HAP-1 (cell line): ENCODE measurements around the gene OR2F2.

Source experiments
- DNase-seq, 2 experiments: peaks; one replicate each; pipeline ENCODE4 v3.0.0-alpha.2; 2016 to 2020; ENCODE audit warnings: low spot score in 2 of 2
- H3K27me3 ChIP-seq: fragments of 250-450 bp; sonication (Bioruptor Pico); 2 replicates; pipeline ENCODE4 v1.5.1; 2020; ENCODE audit warnings: low read depth, mild to moderate bottlenecking, moderate library complexity
- H3K36me3 ChIP-seq: fragments of 250-450 bp; sonication (Bioruptor Pico); replicated peaks from 2 replicates; pipeline ENCODE4 v1.5.1; 2020; ENCODE audit warnings: mild to moderate bottlenecking
- H3K4me1 ChIP-seq: fragments of 250-450 bp; sonication (Bioruptor Pico); 2 replicates; pipeline ENCODE4 v1.5.1; 2020; ENCODE audit warnings: mild to moderate bottlenecking
- H3K4me3 ChIP-seq: fragments of 250-450 bp; sonication (Bioruptor Pico); 2 replicates; pipeline ENCODE4 v1.5.1; 2020; ENCODE audit warnings: mild to moderate bottlenecking, moderate library complexity
- H3K9me3 ChIP-seq: fragments of 250-450 bp; sonication (Bioruptor Pico); 2 replicates; pipeline ENCODE4 v1.5.1; 2020; ENCODE audit warnings: mild to moderate bottlenecking, moderate library complexity
- in situ Hi-C: fragments of 300-500 bp; cut with MboI; formaldehyde crosslinking; loops from 3 replicates; pipeline ENCODE4 v1.14.3; 2020; ENCODE audit warnings: low sequenced_read_pairs, inconsistent platforms, mixed read lengths

The OR2F2 gene

DNA sequence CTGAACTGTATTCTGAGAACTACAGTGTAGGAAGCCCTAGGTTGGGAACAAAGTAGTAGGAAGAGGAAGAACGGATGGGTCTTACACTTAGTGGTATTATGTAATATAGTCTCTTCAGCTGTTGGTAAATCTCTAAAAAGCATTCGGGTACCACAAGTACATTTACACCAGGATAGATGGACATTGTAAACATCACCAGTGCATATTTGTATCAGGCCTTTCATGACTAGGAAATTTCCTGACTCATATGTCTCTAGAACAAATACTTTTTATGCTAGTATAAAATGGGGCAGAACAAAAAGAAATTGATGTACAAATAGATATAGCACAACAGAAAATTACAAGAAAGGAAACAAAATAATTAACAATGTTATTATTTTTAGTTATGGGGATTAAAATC is 43.6 kb downstream of the OR2F2 start:
- H3K36me3 ChIP-seq: no peaks in the 10 kb centered on the region
- no peaks in the 10 kb centered on the region for H3K27me3 ChIP-seq
- DNase-seq: no peak
- no peaks in the 10 kb centered on the region for H3K4me1 ChIP-seq
- no peak overlapping the region for H3K4me3 ChIP-seq
- in situ Hi-C loops: no loop called here
- no peaks in the 10 kb centered on the region for H3K9me3 ChIP-seq

DNA sequence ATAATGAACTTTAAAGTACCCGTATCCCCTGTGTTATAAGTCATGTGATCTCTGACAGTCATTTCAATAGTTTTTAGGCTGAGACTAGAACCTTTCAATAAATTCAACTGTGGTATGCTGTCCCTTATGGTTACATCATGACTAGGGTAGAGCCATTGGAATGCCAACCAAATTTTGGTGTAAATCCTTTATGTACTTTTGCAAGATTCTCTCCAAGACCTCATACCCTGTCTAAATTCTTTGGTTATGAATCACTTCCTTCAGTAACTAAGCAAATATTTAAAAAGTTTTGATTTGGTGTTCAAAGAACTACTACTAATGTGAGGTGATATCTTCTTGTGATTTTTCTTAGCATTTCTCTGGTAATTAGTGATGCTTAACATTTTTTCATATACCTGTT is 44.3 kb downstream of the OR2F2 start:
- Histone ChIP-seq H3K4me3 (no peak overlapping the region), H3K9me3 (no peaks in the 10 kb centered on the region), H3K36me3 (no peaks in the 10 kb centered on the region), H3K4me1 (no peaks in the 10 kb centered on the region), H3K27me3 (no peaks in the 10 kb centered on the region)
- in situ Hi-C loops: no loop called here
- DNase-seq: no peak

DNA sequence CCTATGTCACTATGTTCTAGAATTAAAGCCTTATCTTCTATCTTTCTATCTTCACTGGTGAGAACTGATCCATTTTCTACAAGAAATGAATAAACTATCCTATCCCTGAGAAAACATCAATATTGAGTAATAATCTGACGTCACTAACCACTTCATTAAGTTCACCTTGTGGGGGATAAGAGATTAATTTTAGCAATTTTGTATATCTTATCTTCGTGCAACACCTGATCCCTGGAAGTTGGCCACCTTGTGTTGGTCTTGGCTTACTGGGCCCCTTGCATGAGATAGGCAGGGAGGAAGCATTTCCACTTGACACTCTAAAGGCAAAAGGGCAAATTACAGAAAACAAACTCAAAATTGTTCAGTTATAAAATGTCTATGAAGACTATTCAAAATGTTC is 45.0 kb downstream of the OR2F2 start:
- in situ Hi-C loops: no loop called here
- no peaks in the 10 kb centered on the region for H3K4me1 ChIP-seq
- H3K4me3 ChIP-seq: no peak overlapping the region
- no peaks in the 10 kb centered on the region for H3K9me3 ChIP-seq
- no peaks in the 10 kb centered on the region for H3K27me3 ChIP-seq
- no peak for DNase-seq
- no peaks in the 10 kb centered on the region for H3K36me3 ChIP-seq

DNA sequence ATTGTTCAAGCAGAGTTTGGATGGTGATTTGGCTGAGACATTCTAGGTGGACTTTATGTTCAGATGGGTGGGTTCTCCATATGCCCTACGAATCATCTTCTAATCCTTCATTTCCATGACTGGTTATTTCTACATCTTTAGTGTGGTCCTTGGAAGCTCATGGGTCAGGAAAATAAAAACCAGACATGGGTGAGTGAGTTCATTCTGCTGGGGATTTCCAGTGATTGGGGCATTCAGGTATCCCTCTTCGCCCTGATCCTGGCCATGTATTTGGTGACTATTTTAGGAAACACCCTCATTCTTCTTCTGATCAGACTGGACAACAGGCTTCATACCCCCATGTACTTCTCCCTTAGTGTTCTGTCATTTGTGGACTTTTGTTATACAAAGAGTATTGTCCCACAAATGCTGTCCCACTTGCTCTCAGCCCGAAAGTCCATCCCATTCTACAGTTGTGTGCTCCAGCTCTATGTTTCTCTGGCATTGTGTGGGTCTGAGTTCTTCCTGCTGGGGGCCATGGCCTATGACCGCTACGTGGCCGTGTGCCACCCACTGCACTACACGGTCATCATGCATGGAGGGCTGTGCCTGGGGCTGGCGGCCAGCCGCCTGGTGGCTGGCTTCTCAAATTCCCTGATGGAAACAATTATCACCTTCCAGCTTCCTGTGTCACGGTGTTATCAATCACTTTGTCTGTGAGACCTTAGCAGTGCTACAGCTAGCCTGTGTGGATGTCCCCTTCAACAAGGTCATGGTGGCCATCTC is 45.9 kb downstream of the OR2F2 start:
- no peak for DNase-seq
- Histone ChIP-seq H3K27me3 (no peaks in the 10 kb centered on the region), H3K4me1 (no peaks in the 10 kb centered on the region), H3K4me3 (no peak overlapping the region), H3K9me3 (no peaks in the 10 kb centered on the region), H3K36me3 (no peaks in the 10 kb centered on the region)
- in situ Hi-C loops: no loop called here

DNA sequence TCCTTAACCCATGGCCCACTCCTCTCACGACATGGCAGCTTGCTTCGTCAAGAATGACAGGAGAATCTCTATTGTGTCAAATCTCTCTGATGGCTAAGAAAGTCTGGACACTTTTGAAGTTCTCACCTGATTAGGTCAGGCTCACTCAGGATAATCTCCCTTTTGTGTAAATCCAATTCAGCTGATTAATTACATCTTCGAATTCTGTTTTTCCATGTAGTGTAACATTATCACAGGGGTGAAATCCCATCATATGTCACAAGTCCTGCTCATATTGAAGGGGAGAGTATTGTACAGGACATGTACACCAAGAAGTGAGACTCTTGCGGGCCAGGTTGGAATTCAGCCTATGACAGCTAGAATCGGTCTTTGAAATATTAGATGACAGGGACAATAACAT is 48.9 kb downstream of the OR2F2 start:
- Histone ChIP-seq H3K9me3 (no peaks in the 10 kb centered on the region), H3K27me3 (no peaks in the 10 kb centered on the region), H3K4me3 (no peak overlapping the region), H3K4me1 (no peaks in the 10 kb centered on the region), H3K36me3 (no peaks in the 10 kb centered on the region)
- no peak for DNase-seq
- in situ Hi-C loops: no loop called here
